Activated CD4-positive, alpha-beta T cell treated with anti-CD3 and anti-CD28 coated beads, Interleukin-10, Interleukin-2, amounts not matched to agents 100 ng/mL and 50 ng/mL, durations not matched to agents 16 hours and 8 hours (primary cell): Measurements from ENCODE around the gene FHIT.

Source experiments
- DNase-seq: peaks from one replicate; pipeline ENCODE4 v3.0.0-alpha.2; 2020

FHIT gene

GRCh38 chr3:60010781-60011180 is 1240.5 kb downstream of the FHIT start:
- DNase-seq, result peak; percentile 88

- no peak for DNase-seq
Measured at GRCh38 chr3:60009931-60010478, 1241.2 kb downstream of the FHIT start.

- no peak for DNase-seq
Measured at GRCh38 chr3:60001369-60001768, 1249.9 kb downstream of the FHIT start.

GRCh38 chr3:60000311-60001105 is 1250.7 kb downstream of the FHIT start:
- DNase-seq, result no peak

GRCh38 chr3:59998058-59998457 is 1253.2 kb downstream of the FHIT start:
- no peak for DNase-seq

GRCh38 chr3:59997583-59997982 is 1253.7 kb downstream of the FHIT start:
- DNase-seq, result no peak

GRCh38 chr3:59996056-59996455 is 1255.2 kb downstream of the FHIT start:
- DNase-seq, result no peak

- no peak for DNase-seq
Measured at GRCh38 chr3:59995563-59995962, 1255.7 kb downstream of the FHIT start.

GRCh38 chr3:59994732-59995304 is 1256.4 kb downstream of the FHIT start:
- DNase-seq, result no peak

- DNase-seq, result no peak
Measured at GRCh38 chr3:59992578-59992977, 1258.7 kb downstream of the FHIT start.

- DNase-seq, result no peak
Measured at GRCh38 chr3:59990915-59991314, 1260.3 kb downstream of the FHIT start.

GRCh38 chr3:59982510-59982909 is 1268.7 kb downstream of the FHIT start:
- no peak for DNase-seq

- no peak for DNase-seq
Measured at GRCh38 chr3:59981377-59981776, 1269.9 kb downstream of the FHIT start.

- no peak for DNase-seq
Measured at GRCh38 chr3:59980576-59980975, 1270.7 kb downstream of the FHIT start.

- DNase-seq, result peak; percentile 8
Measured at GRCh38 chr3:59979542-59979941, 1271.7 kb downstream of the FHIT start.

- DNase-seq, result peak; percentile 11
Measured at GRCh38 chr3:59978979-59979378, 1272.3 kb downstream of the FHIT start.

GRCh38 chr3:59970796-59971195 is 1280.5 kb downstream of the FHIT start:
- DNase-seq, result no peak

- no peak for DNase-seq
Measured at GRCh38 chr3:59970376-59970775, 1280.9 kb downstream of the FHIT start.

- DNase-seq, result no peak
Measured at GRCh38 chr3:59968513-59969045, 1282.7 kb downstream of the FHIT start.

- DNase-seq, result no peak
Measured at GRCh38 chr3:59963676-59964075, 1287.6 kb downstream of the FHIT start.

GRCh38 chr3:59957150-59957549 is 1294.1 kb downstream of the FHIT start:
- no peak for DNase-seq

- DNase-seq, result peak; percentile 16
Measured at GRCh38 chr3:59953104-59953503, 1298.1 kb downstream of the FHIT start.

- DNase-seq, result no peak
Measured at GRCh38 chr3:59949311-59949710, 1301.9 kb downstream of the FHIT start.

GRCh38 chr3:59946401-59946800 is 1304.9 kb downstream of the FHIT start:
- no peak for DNase-seq
